Dendritic cell treated with granulocyte-macrophage colony-stimulating factor and Interleukin-4, amounts not matched to agents 40 ng/mL and 50 ng/mL, for 4 days (primary cell): ENCODE measurements around the gene TSHR.
"Not testable (repeated sequence)": the region's sequence is repeated elsewhere in the genome, so short reads cannot be mapped to it uniquely, and the experiment has no call there.

ENCODE experiments used
- H3K27ac Mint-ChIP-seq: one replicate; pipeline ENCODE4 v1.8.0; 2022; ENCODE audit warnings: mild to moderate bottlenecking, mixed read lengths
- H3K27me3 Mint-ChIP-seq: one replicate; pipeline ENCODE4 v1.8.0; 2022; ENCODE audit warnings: mild to moderate bottlenecking, mixed read lengths
- H3K36me3 Mint-ChIP-seq: one replicate; pipeline ENCODE4 v1.8.0; 2022; ENCODE audit warnings: low read depth, mixed read lengths
- H3K4me1 Mint-ChIP-seq: one replicate; pipeline ENCODE4 v1.8.0; 2022; ENCODE audit warnings: low read depth, mixed read lengths
- H3K4me3 Mint-ChIP-seq: one replicate; pipeline ENCODE4 v1.8.0; 2022; ENCODE audit warnings: mild to moderate bottlenecking, moderate library complexity, mixed read lengths
- H3K9me3 Mint-ChIP-seq: one replicate; pipeline ENCODE4 v1.8.0; 2022; ENCODE audit warnings: mixed read lengths
- intact Hi-C: fragments of 100-400 bp; cut with micrococcal nuclease; formaldehyde crosslinking; loops from one replicate; pipeline ENCODE4 v1.15.0; 2022

Gene TSHR

GRCh38 chr14:81031488-81031887, 76.1 kb downstream of the TSHR start:
- Mint-ChIP-seq H3K27me3 (no peaks in the 10 kb centered on the region), H3K36me3 (no peaks in the 10 kb centered on the region), H3K4me1 (peaks cover 14% of the 10 kb centered on the region), H3K9me3 (peaks cover 10% of the 10 kb centered on the region), H3K4me3 (no peak overlapping the region), H3K27ac (no peak overlapping the region)
- intact Hi-C loops: no loop called here

GRCh38 chr14:81033698-81034240, 78.3 kb downstream of the TSHR start:
- H3K4me1 Mint-ChIP-seq: peaks cover 5% of the 10 kb centered on the region
- H3K36me3 Mint-ChIP-seq: peaks cover 7% of the 10 kb centered on the region
- H3K27me3 Mint-ChIP-seq: no peaks in the 10 kb centered on the region
- intact Hi-C loops: no loop called here
- peaks cover 22% of the 10 kb centered on the region for H3K9me3 Mint-ChIP-seq
- no peak overlapping the region for H3K27ac Mint-ChIP-seq
- H3K4me3 Mint-ChIP-seq: no peak overlapping the region

- Mint-ChIP-seq H3K4me1 (no peaks in the 10 kb centered on the region), H3K9me3 (peaks cover 2% of the 10 kb centered on the region), H3K27me3 (no peaks in the 10 kb centered on the region), H3K4me3 (no peak overlapping the region), H3K36me3 (no peaks in the 10 kb centered on the region), H3K27ac (no peak overlapping the region)
- intact Hi-C loops: no loop called here
Measured at GRCh38 chr14:81042438-81042837, 87.0 kb downstream of the TSHR start.

- Mint-ChIP-seq H3K27ac (no peak overlapping the region), H3K36me3 (no peaks in the 10 kb centered on the region), H3K27me3 (no peaks in the 10 kb centered on the region), H3K4me1 (no peaks in the 10 kb centered on the region), H3K9me3 (peaks cover 50% of the 10 kb centered on the region), H3K4me3 (no peak overlapping the region)
- intact Hi-C loops: no loop called here
Measured at GRCh38 chr14:81051547-81051946, 96.1 kb downstream of the TSHR start.

GRCh38 chr14:81054057-81054456, 98.6 kb downstream of the TSHR start:
- H3K36me3 Mint-ChIP-seq, H3K27ac Mint-ChIP-seq, H3K4me1 Mint-ChIP-seq, H3K4me3 Mint-ChIP-seq, H3K27me3 Mint-ChIP-seq, intact Hi-C loops: not testable (repeated sequence)
- H3K9me3 Mint-ChIP-seq: peaks cover 50% of the 10 kb centered on the region

GRCh38 chr14:81055971-81056370, 100.5 kb downstream of the TSHR start:
- no peaks in the 10 kb centered on the region for H3K4me1 Mint-ChIP-seq
- no peaks in the 10 kb centered on the region for H3K27me3 Mint-ChIP-seq
- no peaks in the 10 kb centered on the region for H3K36me3 Mint-ChIP-seq
- H3K9me3 Mint-ChIP-seq: peaks cover 50% of the 10 kb centered on the region
- no peak overlapping the region for H3K4me3 Mint-ChIP-seq
- intact Hi-C loops: no loop called here
- H3K27ac Mint-ChIP-seq: no peak overlapping the region

GRCh38 chr14:81062380-81062779, 107.0 kb downstream of the TSHR start:
- no peak overlapping the region for H3K27ac Mint-ChIP-seq
- H3K9me3 Mint-ChIP-seq: no peaks in the 10 kb centered on the region
- no peaks in the 10 kb centered on the region for H3K27me3 Mint-ChIP-seq
- H3K4me1 Mint-ChIP-seq: no peaks in the 10 kb centered on the region
- no peaks in the 10 kb centered on the region for H3K36me3 Mint-ChIP-seq
- intact Hi-C loops: no loop called here
- no peak overlapping the region for H3K4me3 Mint-ChIP-seq

- Mint-ChIP-seq H3K4me3 (no peak overlapping the region), H3K27ac (no peak overlapping the region), H3K9me3 (no peaks in the 10 kb centered on the region), H3K27me3 (no peaks in the 10 kb centered on the region), H3K36me3 (no peaks in the 10 kb centered on the region), H3K4me1 (no peaks in the 10 kb centered on the region)
- intact Hi-C loops: no loop called here
Measured at GRCh38 chr14:81062816-81063215, 107.4 kb downstream of the TSHR start.

- Mint-ChIP-seq H3K4me3 (no peak overlapping the region), H3K9me3 (peaks cover 24% of the 10 kb centered on the region), H3K27ac (no peak overlapping the region), H3K36me3 (peaks cover 10% of the 10 kb centered on the region), H3K27me3 (no peaks in the 10 kb centered on the region), H3K4me1 (no peaks in the 10 kb centered on the region)
- intact Hi-C loops: no loop called here
Measured at GRCh38 chr14:81066672-81067071, 111.3 kb downstream of the TSHR start.

GRCh38 chr14:81067156-81067555, 111.7 kb downstream of the TSHR start:
- Mint-ChIP-seq H3K9me3 (peaks cover 27% of the 10 kb centered on the region), H3K27me3 (no peaks in the 10 kb centered on the region), H3K36me3 (peaks cover 10% of the 10 kb centered on the region), H3K4me1 (no peaks in the 10 kb centered on the region), H3K27ac (no peak overlapping the region), H3K4me3 (no peak overlapping the region)
- intact Hi-C loops: no loop called here

- intact Hi-C loops: no loop called here
- H3K9me3 Mint-ChIP-seq: peaks cover 27% of the 10 kb centered on the region
- H3K4me1 Mint-ChIP-seq: no peaks in the 10 kb centered on the region
- no peaks in the 10 kb centered on the region for H3K27me3 Mint-ChIP-seq
- peaks cover 10% of the 10 kb centered on the region for H3K36me3 Mint-ChIP-seq
- no peak overlapping the region for H3K4me3 Mint-ChIP-seq
- no peak overlapping the region for H3K27ac Mint-ChIP-seq
Measured at GRCh38 chr14:81068176-81068782, 112.9 kb downstream of the TSHR start.

GRCh38 chr14:81070511-81070910, 115.1 kb downstream of the TSHR start:
- Mint-ChIP-seq H3K27me3 (no peaks in the 10 kb centered on the region), H3K27ac (no peak overlapping the region), H3K4me1 (no peaks in the 10 kb centered on the region), H3K36me3 (peaks cover 10% of the 10 kb centered on the region), H3K9me3 (peaks cover 27% of the 10 kb centered on the region), H3K4me3 (no peak overlapping the region)
- intact Hi-C loops: no loop called here

GRCh38 chr14:81085596-81085995, 130.2 kb downstream of the TSHR start:
- Mint-ChIP-seq H3K4me1 (peaks cover 5% of the 10 kb centered on the region), H3K4me3 (no peak overlapping the region), H3K36me3 (no peaks in the 10 kb centered on the region), H3K27ac (no peak overlapping the region), H3K27me3 (no peaks in the 10 kb centered on the region), H3K9me3 (no peaks in the 10 kb centered on the region)
- intact Hi-C loops: no loop called here

- no peaks in the 10 kb centered on the region for H3K36me3 Mint-ChIP-seq
- peaks cover 5% of the 10 kb centered on the region for H3K4me1 Mint-ChIP-seq
- no peaks in the 10 kb centered on the region for H3K9me3 Mint-ChIP-seq
- H3K27me3 Mint-ChIP-seq: no peaks in the 10 kb centered on the region
- intact Hi-C loops: no loop called here
- no peak overlapping the region for H3K27ac Mint-ChIP-seq
- H3K4me3 Mint-ChIP-seq: no peak overlapping the region
Measured at GRCh38 chr14:81087230-81087629, 131.8 kb downstream of the TSHR start.

GRCh38 chr14:81091139-81091538, 135.7 kb downstream of the TSHR start:
- intact Hi-C loops: no loop called here
- Mint-ChIP-seq H3K9me3 (no peaks in the 10 kb centered on the region), H3K27ac (no peak overlapping the region), H3K4me1 (peaks cover 5% of the 10 kb centered on the region), H3K36me3 (no peaks in the 10 kb centered on the region), H3K27me3 (no peaks in the 10 kb centered on the region), H3K4me3 (no peak overlapping the region)
